Dermis lymphatic vessel endothelial cell (primary cell): Measurements from ENCODE around the gene PLCXD1. TPM values are rescaled to one million over a fixed set of nuclear protein-coding genes. Genes with fewer than 3 reads are reported as not detected.

Source experiments
- total RNA-seq: library from RNA; depleted of rRNA; stranded (reverse); fragments of >200 nt; gene quantifications from 2 replicates; pipeline ENCODE4 v1.2.1, GENCODE V29; 2014

The PLCXD1 gene, protein sequence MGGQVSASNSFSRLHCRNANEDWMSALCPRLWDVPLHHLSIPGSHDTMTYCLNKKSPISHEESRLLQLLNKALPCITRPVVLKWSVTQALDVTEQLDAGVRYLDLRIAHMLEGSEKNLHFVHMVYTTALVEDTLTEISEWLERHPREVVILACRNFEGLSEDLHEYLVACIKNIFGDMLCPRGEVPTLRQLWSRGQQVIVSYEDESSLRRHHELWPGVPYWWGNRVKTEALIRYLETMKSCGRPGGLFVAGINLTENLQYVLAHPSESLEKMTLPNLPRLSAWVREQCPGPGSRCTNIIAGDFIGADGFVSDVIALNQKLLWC
- total RNA-seq: 7.3 and 8.6 TPM in 2 replicates

DNA sequence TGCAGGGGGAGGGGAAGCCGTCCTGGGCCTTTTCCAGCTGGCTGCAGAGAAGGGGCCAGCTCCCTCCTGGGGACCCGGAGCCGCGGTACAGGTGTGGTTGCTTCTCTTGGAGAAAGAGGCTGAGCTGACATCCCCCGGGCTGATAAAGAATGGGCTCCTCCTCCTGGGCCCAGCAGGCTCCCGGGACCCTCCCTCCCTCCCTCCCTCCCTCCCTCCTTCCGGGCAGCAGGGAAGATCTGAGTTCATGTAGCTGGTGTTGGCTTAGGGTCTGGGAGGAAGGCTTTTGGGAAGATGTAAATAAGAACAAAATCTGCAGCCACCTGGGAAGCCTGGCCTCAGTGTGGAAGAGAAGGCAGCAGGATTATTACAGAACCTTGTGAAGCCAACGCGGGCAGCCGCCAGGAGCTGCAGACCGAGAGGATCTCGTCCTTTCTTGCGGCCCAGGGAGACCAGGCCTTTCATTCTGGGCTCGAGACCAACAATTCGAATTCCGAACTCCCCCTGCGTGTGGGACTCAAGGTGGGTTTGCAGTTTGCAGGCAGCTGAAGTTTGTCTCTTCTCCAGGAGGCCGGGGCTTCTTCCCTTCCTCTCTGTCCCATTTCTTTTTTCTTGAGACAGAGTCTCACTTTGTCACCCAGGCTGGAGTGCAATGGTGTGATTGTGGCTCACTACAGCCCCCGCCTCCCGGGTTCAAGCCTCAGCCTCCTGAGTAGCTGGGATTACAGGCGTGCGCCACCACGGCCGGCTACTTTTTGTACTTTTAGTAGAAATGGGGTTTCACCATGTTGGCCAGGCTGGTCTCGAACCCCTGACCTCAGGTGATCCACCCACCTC, at the start of gene PLCXD1:
TSS of gene PLCXD1 (plus strand) at position 216 of the 834 bp plus-strand sequence. CDS start 2,807 bp downstream, outside the sequence.

GRCh38 chrX:318739-319578, 37.8 kb downstream of the PLCXD1 start, which contains the start of gene GTPBP6:
Gene GTPBP6 (minus strand): TSS chrX:318796. CDS start chrX:318787, 9 bp downstream.

Other genes with a start within 250 kb of the PLCXD1 start
- 26.3 and 33.9 TPM in 2 replicates for gene GTPBP6, start 37.4 kb downstream of the PLCXD1 start, total RNA-seq
- gene PPP2R3B, start 105.5 kb downstream of the PLCXD1 start, total RNA-seq: 8.3 and 17.6 TPM in 2 replicates